ENCODE results near the gene SLC13A2.

DNA sequence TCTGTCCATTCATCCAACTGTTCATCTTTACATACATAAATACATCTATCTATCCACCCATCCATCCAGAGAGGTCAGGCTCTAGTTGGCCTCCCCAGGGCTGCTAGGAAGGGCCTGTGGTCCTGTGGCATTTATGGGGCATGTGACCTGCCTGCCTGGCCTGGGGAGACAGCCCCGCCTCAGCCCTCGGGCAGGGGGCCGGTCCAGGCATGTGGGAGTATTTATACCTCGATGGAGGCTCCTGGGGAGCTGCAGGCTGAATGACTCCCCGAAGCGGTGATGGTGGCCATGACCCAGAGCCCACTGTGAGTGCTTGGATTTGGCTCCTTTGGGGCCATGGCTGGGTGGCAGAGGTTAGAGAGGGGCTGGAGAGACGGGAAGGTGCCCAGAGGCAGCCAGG, 40.0 kb downstream of the SLC13A2 start:
- TF ChIP-seq POLR2A (IDR thresholded peaks at IDR 0.05) (no peak), CTCF (IDR thresholded peaks at IDR 0.05) (no peak)

All from heart left ventricle (tissue), 13 donors.